Stimulated activated effector memory CD8-positive, alpha-beta T cell treated with anti-CD3 and anti-CD28 coated beads, Interleukin-12 subunit alpha, Interleukin-12 subunit beta, amount 100 ng/mL, for 72 hours (primary cell): ENCODE measurements around the gene PDX1.

Experiments
- ATAC-seq: fragments of 150-1000 bp; cut with Tn5 transposase; 2 replicates; pipeline ENCODE4 v1.10.0; 2021
- DNase-seq, 2 donors: peaks; one replicate each; pipeline ENCODE4 v3.0.0; 2021 to 2022; ENCODE audit warnings: low spot score in 2 of 2
- H3K27ac Mint-ChIP-seq: one replicate; pipeline ENCODE4 v1.8.0; 2022; ENCODE audit warnings: mild to moderate bottlenecking, mixed read lengths
- H3K36me3 Mint-ChIP-seq: one replicate; pipeline ENCODE4 v1.8.0; 2022; ENCODE audit warnings: mild to moderate bottlenecking, mixed read lengths
- H3K4me1 Mint-ChIP-seq: one replicate; pipeline ENCODE4 v1.8.0; 2022; ENCODE audit warnings: mixed read lengths
- H3K4me3 Mint-ChIP-seq: one replicate; pipeline ENCODE4 v1.8.0; 2022; ENCODE audit warnings: mild to moderate bottlenecking, mixed read lengths
- H3K9me3 Mint-ChIP-seq: one replicate; pipeline ENCODE4 v1.8.0; 2022; ENCODE audit warnings: mixed read lengths

PDX1 gene

GRCh38 chr13:27919934-27920676 is at the start of gene PDX1:
Gene PDX1 (plus strand): TSS chr13:27920000. CDS start chr13:27920139, 139 bp downstream.
- Mint-ChIP-seq H3K36me3 (peaks cover 9% of the 10 kb centered on the region), H3K4me3 (peak within 1 kb of the TSS; percentile 74), H3K27ac (no peak within 1 kb of the TSS), H3K9me3 (no peaks in the 10 kb centered on the region), H3K4me1 (peaks cover 42% of the 10 kb centered on the region)
- DNase-seq: no peak
- ATAC-seq: peak; percentile 55

GRCh38 chr13:27878274-27878673 is 41.5 kb upstream of the PDX1 start:
- Mint-ChIP-seq H3K4me3 (no peak overlapping the region), H3K36me3 (no peaks in the 10 kb centered on the region), H3K9me3 (no peaks in the 10 kb centered on the region), H3K27ac (no peak overlapping the region), H3K4me1 (no peaks in the 10 kb centered on the region)
- ATAC-seq (no peak), DNase-seq (no peak)

- Mint-ChIP-seq H3K4me3 (no peak overlapping the region), H3K36me3 (no peaks in the 10 kb centered on the region), H3K4me1 (no peaks in the 10 kb centered on the region), H3K9me3 (no peaks in the 10 kb centered on the region), H3K27ac (no peak overlapping the region)
- DNase-seq: no peak
- ATAC-seq: no peak
Measured at GRCh38 chr13:27889471-27889870, 30.3 kb upstream of the PDX1 start.

GRCh38 chr13:27896726-27897125 is 23.1 kb upstream of the PDX1 start:
- no peak for ATAC-seq
- no peaks in the 10 kb centered on the region for H3K9me3 Mint-ChIP-seq

GRCh38 chr13:27904719-27905118 is 15.1 kb upstream of the PDX1 start:
- DNase-seq: no peak
- Mint-ChIP-seq H3K4me1 (no peaks in the 10 kb centered on the region), H3K27ac (no peak overlapping the region), H3K36me3 (no peaks in the 10 kb centered on the region), H3K9me3 (no peaks in the 10 kb centered on the region), H3K4me3 (no peak overlapping the region)
- no peak for ATAC-seq

More at GRCh38 chr13:27896726-27897125, 23.1 kb upstream of the PDX1 start:
- H3K4me3 Mint-ChIP-seq: no peak overlapping the region
- H3K4me1 Mint-ChIP-seq: no peaks in the 10 kb centered on the region
- no peak overlapping the region for H3K27ac Mint-ChIP-seq
- no peak for DNase-seq
- H3K36me3 Mint-ChIP-seq: no peaks in the 10 kb centered on the region

- H3K27ac Mint-ChIP-seq: no peak overlapping the region
- DNase-seq (no peak), ATAC-seq (no peak)
- no peaks in the 10 kb centered on the region for H3K36me3 Mint-ChIP-seq
- H3K9me3 Mint-ChIP-seq: no peaks in the 10 kb centered on the region
- H3K4me3 Mint-ChIP-seq: no peak overlapping the region
- H3K4me1 Mint-ChIP-seq: no peaks in the 10 kb centered on the region
Measured at GRCh38 chr13:27905650-27906049, 14.2 kb upstream of the PDX1 start.

GRCh38 chr13:27907121-27907787 is 12.5 kb upstream of the PDX1 start:
- no peak overlapping the region for H3K27ac Mint-ChIP-seq
- no peak for ATAC-seq
- no peaks in the 10 kb centered on the region for H3K4me1 Mint-ChIP-seq
- H3K4me3 Mint-ChIP-seq: no peak overlapping the region
- H3K9me3 Mint-ChIP-seq: no peaks in the 10 kb centered on the region
- no peaks in the 10 kb centered on the region for H3K36me3 Mint-ChIP-seq
- no peak for DNase-seq

- H3K4me1 Mint-ChIP-seq: no peaks in the 10 kb centered on the region
- H3K36me3 Mint-ChIP-seq: no peaks in the 10 kb centered on the region
- DNase-seq (no peak), ATAC-seq (no peak)
- H3K4me3 Mint-ChIP-seq: no peak overlapping the region
- no peaks in the 10 kb centered on the region for H3K9me3 Mint-ChIP-seq
- no peak overlapping the region for H3K27ac Mint-ChIP-seq
Measured at GRCh38 chr13:27909378-27909777, 10.4 kb upstream of the PDX1 start.

- DNase-seq (no peak), ATAC-seq (no peak)
- H3K36me3 Mint-ChIP-seq: no peaks in the 10 kb centered on the region
Measured at GRCh38 chr13:27911521-27911920, 8.3 kb upstream of the PDX1 start.

GRCh38 chr13:27913160-27913559 is 6.6 kb upstream of the PDX1 start:
- Mint-ChIP-seq H3K9me3 (no peaks in the 10 kb centered on the region), H3K27ac (no peak overlapping the region), H3K4me3 (no peak overlapping the region), H3K4me1 (peaks cover 13% of the 10 kb centered on the region), H3K36me3 (peaks cover 5% of the 10 kb centered on the region)
- DNase-seq (no peak), ATAC-seq (no peak)

More at GRCh38 chr13:27911521-27911920, 8.3 kb upstream of the PDX1 start:
- H3K4me3 Mint-ChIP-seq: no peak overlapping the region
- H3K9me3 Mint-ChIP-seq: no peaks in the 10 kb centered on the region
- H3K27ac Mint-ChIP-seq: no peak overlapping the region
- no peaks in the 10 kb centered on the region for H3K4me1 Mint-ChIP-seq

- Mint-ChIP-seq H3K4me3 (no peak overlapping the region), H3K4me1 (peaks cover 22% of the 10 kb centered on the region), H3K9me3 (no peaks in the 10 kb centered on the region), H3K27ac (no peak overlapping the region), H3K36me3 (peaks cover 9% of the 10 kb centered on the region)
- DNase-seq (no peak), ATAC-seq (peak; percentile 16)
Measured at GRCh38 chr13:27915301-27916207, 4.2 kb upstream of the PDX1 start.

GRCh38 chr13:27917121-27917947 is 2.5 kb upstream of the PDX1 start:
- no peaks in the 10 kb centered on the region for H3K9me3 Mint-ChIP-seq
- no peak overlapping the region for H3K27ac Mint-ChIP-seq
- peaks cover 9% of the 10 kb centered on the region for H3K36me3 Mint-ChIP-seq
- no peak for ATAC-seq
- H3K4me1 Mint-ChIP-seq: peaks cover 28% of the 10 kb centered on the region
- peak overlapping the region; percentile 58 for H3K4me3 Mint-ChIP-seq
- DNase-seq: no peak

- ATAC-seq (no peak), DNase-seq (no peak)
- Mint-ChIP-seq H3K36me3 (peaks cover 9% of the 10 kb centered on the region), H3K27ac (no peak overlapping the region), H3K4me3 (peak overlapping the region; percentile 58), H3K4me1 (peaks cover 31% of the 10 kb centered on the region), H3K9me3 (no peaks in the 10 kb centered on the region)
Measured at GRCh38 chr13:27918041-27918917, 1.5 kb upstream of the PDX1 start.
